Measurements from ENCODE around the gene ADAMTS6.

Gene ADAMTS6

GRCh38 chr5:65152131-65152530 lies 329.6 kb downstream of the ADAMTS6 start:
- Histone ChIP-seq H3K23ac (ENCODE audit: low read depth, low read length, poor library complexity) (no peak overlapping the region), H3K27ac (replicated peaks; ENCODE audit: low read length) (no peak overlapping the region), H3K4me2 (ENCODE audit: insufficient read depth, low read length, poor library complexity, severe bottlenecking) (no peak overlapping the region), H2BK120ac (ENCODE audit: low read depth, low read length) (no peak overlapping the region), H3K4ac (ENCODE audit: low read length) (no peak overlapping the region), H3K36me3 (replicated peaks in 1 of 2; ENCODE audit: control insufficient read depth in 2 of 2, insufficient read depth in 2 of 2, low read length in 2 of 2) (no peaks in the 10 kb centered on the region), H3K18ac (ENCODE audit: low read length) (no peak overlapping the region), H3K79me1 (ENCODE audit: low read depth, low read length) (no peaks in the 10 kb centered on the region), H3K9ac (ENCODE audit: low read depth, low read length, poor library complexity) (no peak overlapping the region), H2AK5ac (ENCODE audit: low read depth, low read length) (no peak overlapping the region), H2BK15ac (ENCODE audit: low read length) (no peak overlapping the region), H2AFZ (ENCODE audit: low read length) (no peak overlapping the region), H4K8ac (ENCODE audit: low read depth, low read length) (no peak overlapping the region), H2BK5ac (ENCODE audit: low read length) (no peak overlapping the region), H3K9me3 (replicated peaks in 1 of 2; ENCODE audit: control insufficient read depth in 2 of 2, insufficient read depth in 1 of 2, low read depth in 1 of 2, low read length in 2 of 2) (no peaks in the 10 kb centered on the region), H2BK12ac (ENCODE audit: low read length) (no peak overlapping the region), H4K91ac (ENCODE audit: low read depth, low read length, poor library complexity) (no peak overlapping the region), H3K14ac (ENCODE audit: low read length) (no peak overlapping the region), H3K4me1 (ENCODE audit: control insufficient read depth in 2 of 2, insufficient read depth in 1 of 2, low read depth in 1 of 2, low read length in 2 of 2) (no peaks in the 10 kb centered on the region), H3K27me3 (ENCODE audit: control insufficient read depth in 3 of 3, insufficient read depth in 3 of 3, low read depth in 1 of 3, low read length in 3 of 3) (no peaks in the 10 kb centered on the region), H3K4me3 (ENCODE audit: low read length in 2 of 2) (no peak overlapping the region)
- no peak for DNase-seq (ENCODE audit: low spot score)
- no CpG with 5 or more reads among the region's 2 CpGs for WGBS, 2 donors (ENCODE audit: extremely low coverage in 2 of 2, insufficient read length in 2 of 2, insufficient replicate concordance in 1 of 2)

GRCh38 chr5:65151614-65152013 lies 330.1 kb downstream of the ADAMTS6 start:
- no peak overlapping the region for H3K9ac ChIP-seq (ENCODE audit: low read depth, low read length, poor library complexity)
- H3K18ac ChIP-seq (ENCODE audit: low read length), result no peak overlapping the region
- H3K27ac ChIP-seq (replicated peaks; ENCODE audit: low read length), result no peak overlapping the region
- H2AK5ac ChIP-seq (ENCODE audit: low read depth, low read length), result no peak overlapping the region
- H3K36me3 ChIP-seq (replicated peaks in 1 of 2; ENCODE audit: control insufficient read depth in 2 of 2, insufficient read depth in 2 of 2, low read length in 2 of 2), result no peaks in the 10 kb centered on the region
- H2BK5ac ChIP-seq (ENCODE audit: low read length), result no peak overlapping the region
- H3K4me1 ChIP-seq (ENCODE audit: control insufficient read depth in 2 of 2, insufficient read depth in 1 of 2, low read depth in 1 of 2, low read length in 2 of 2), result no peaks in the 10 kb centered on the region
- H3K4me2 ChIP-seq (ENCODE audit: insufficient read depth, low read length, poor library complexity, severe bottlenecking), result no peak overlapping the region
- no CpG with 5 or more reads among the region's 5 CpGs for WGBS, 2 donors (ENCODE audit: extremely low coverage in 2 of 2, insufficient read length in 2 of 2, insufficient replicate concordance in 1 of 2)
- H3K23ac ChIP-seq (ENCODE audit: low read depth, low read length, poor library complexity), result no peak overlapping the region
- no peak overlapping the region for H2BK15ac ChIP-seq (ENCODE audit: low read length)
- no peaks in the 10 kb centered on the region for H3K79me1 ChIP-seq (ENCODE audit: low read depth, low read length)
- H3K4me3 ChIP-seq (ENCODE audit: low read length in 2 of 2), result no peak overlapping the region
- no peak overlapping the region for H4K8ac ChIP-seq (ENCODE audit: low read depth, low read length)
- no peak overlapping the region for H3K4ac ChIP-seq (ENCODE audit: low read length)
- H2BK12ac ChIP-seq (ENCODE audit: low read length), result no peak overlapping the region
- H3K9me3 ChIP-seq (replicated peaks in 1 of 2; ENCODE audit: control insufficient read depth in 2 of 2, insufficient read depth in 1 of 2, low read depth in 1 of 2, low read length in 2 of 2), result no peaks in the 10 kb centered on the region
- H4K91ac ChIP-seq (ENCODE audit: low read depth, low read length, poor library complexity), result no peak overlapping the region
- H2AFZ ChIP-seq (ENCODE audit: low read length), result no peak overlapping the region
- no peak overlapping the region for H2BK120ac ChIP-seq (ENCODE audit: low read depth, low read length)
- no peak overlapping the region for H3K14ac ChIP-seq (ENCODE audit: low read length)
- H3K27me3 ChIP-seq (ENCODE audit: control insufficient read depth in 3 of 3, insufficient read depth in 3 of 3, low read depth in 1 of 3, low read length in 3 of 3), result no peaks in the 10 kb centered on the region
- DNase-seq (ENCODE audit: low spot score), result no peak

GRCh38 chr5:65150599-65151304 lies 331.0 kb downstream of the ADAMTS6 start:
- H3K23ac ChIP-seq (ENCODE audit: low read depth, low read length, poor library complexity), result no peak overlapping the region
- H3K27ac ChIP-seq (replicated peaks; ENCODE audit: low read length), result no peak overlapping the region
- no peak overlapping the region for H3K9ac ChIP-seq (ENCODE audit: low read depth, low read length, poor library complexity)
- H2BK15ac ChIP-seq (ENCODE audit: low read length), result no peak overlapping the region
- H3K27me3 ChIP-seq (ENCODE audit: control insufficient read depth in 3 of 3, insufficient read depth in 3 of 3, low read depth in 1 of 3, low read length in 3 of 3), result no peaks in the 10 kb centered on the region
- H2AK5ac ChIP-seq (ENCODE audit: low read depth, low read length), result no peak overlapping the region
- no peak overlapping the region for H2BK12ac ChIP-seq (ENCODE audit: low read length)
- no peak overlapping the region for H3K18ac ChIP-seq (ENCODE audit: low read length)
- H3K9me3 ChIP-seq (replicated peaks in 1 of 2; ENCODE audit: control insufficient read depth in 2 of 2, insufficient read depth in 1 of 2, low read depth in 1 of 2, low read length in 2 of 2), result no peaks in the 10 kb centered on the region
- H3K14ac ChIP-seq (ENCODE audit: low read length), result no peak overlapping the region
- DNase-seq (ENCODE audit: low spot score), result no peak
- H2BK5ac ChIP-seq (ENCODE audit: low read length), result no peak overlapping the region
- no peaks in the 10 kb centered on the region for H3K4me1 ChIP-seq (ENCODE audit: control insufficient read depth in 2 of 2, insufficient read depth in 1 of 2, low read depth in 1 of 2, low read length in 2 of 2)
- no CpG with 5 or more reads among the region's 6 CpGs for WGBS, 2 donors (ENCODE audit: extremely low coverage in 2 of 2, insufficient read length in 2 of 2, insufficient replicate concordance in 1 of 2)
- H2BK120ac ChIP-seq (ENCODE audit: low read depth, low read length), result no peak overlapping the region
- H3K36me3 ChIP-seq (replicated peaks in 1 of 2; ENCODE audit: control insufficient read depth in 2 of 2, insufficient read depth in 2 of 2, low read length in 2 of 2), result no peaks in the 10 kb centered on the region
- H3K4ac ChIP-seq (ENCODE audit: low read length), result no peak overlapping the region
- no peak overlapping the region for H2AFZ ChIP-seq (ENCODE audit: low read length)
- no peak overlapping the region for H3K4me2 ChIP-seq (ENCODE audit: insufficient read depth, low read length, poor library complexity, severe bottlenecking)
- H3K4me3 ChIP-seq (ENCODE audit: low read length in 2 of 2), result no peak overlapping the region
- no peak overlapping the region for H4K8ac ChIP-seq (ENCODE audit: low read depth, low read length)
- no peaks in the 10 kb centered on the region for H3K79me1 ChIP-seq (ENCODE audit: low read depth, low read length)
- no peak overlapping the region for H4K91ac ChIP-seq (ENCODE audit: low read depth, low read length, poor library complexity)

- H3K4me2 ChIP-seq (ENCODE audit: insufficient read depth, low read length, poor library complexity, severe bottlenecking), result no peak overlapping the region
- no peak overlapping the region for H3K14ac ChIP-seq (ENCODE audit: low read length)
- no peak overlapping the region for H4K91ac ChIP-seq (ENCODE audit: low read depth, low read length, poor library complexity)
- H3K18ac ChIP-seq (ENCODE audit: low read length), result no peak overlapping the region
- no peak overlapping the region for H3K9ac ChIP-seq (ENCODE audit: low read depth, low read length, poor library complexity)
- H3K23ac ChIP-seq (ENCODE audit: low read depth, low read length, poor library complexity), result no peak overlapping the region
- no peak overlapping the region for H2BK15ac ChIP-seq (ENCODE audit: low read length)
- no peaks in the 10 kb centered on the region for H3K36me3 ChIP-seq (replicated peaks in 1 of 2; ENCODE audit: control insufficient read depth in 2 of 2, insufficient read depth in 2 of 2, low read length in 2 of 2)
- no peak overlapping the region for H3K27ac ChIP-seq (replicated peaks; ENCODE audit: low read length)
- no peaks in the 10 kb centered on the region for H3K27me3 ChIP-seq (ENCODE audit: control insufficient read depth in 3 of 3, insufficient read depth in 3 of 3, low read depth in 1 of 3, low read length in 3 of 3)
- no peak overlapping the region for H2AFZ ChIP-seq (ENCODE audit: low read length)
- H4K8ac ChIP-seq (ENCODE audit: low read depth, low read length), result no peak overlapping the region
- H2BK5ac ChIP-seq (ENCODE audit: low read length), result no peak overlapping the region
- H3K79me1 ChIP-seq (ENCODE audit: low read depth, low read length), result no peaks in the 10 kb centered on the region
- H3K9me3 ChIP-seq (replicated peaks in 1 of 2; ENCODE audit: control insufficient read depth in 2 of 2, insufficient read depth in 1 of 2, low read depth in 1 of 2, low read length in 2 of 2), result no peaks in the 10 kb centered on the region
- no peak overlapping the region for H2AK5ac ChIP-seq (ENCODE audit: low read depth, low read length)
- no peak overlapping the region for H3K4ac ChIP-seq (ENCODE audit: low read length)
- H3K4me3 ChIP-seq (ENCODE audit: low read length in 2 of 2), result no peak overlapping the region
- DNase-seq (ENCODE audit: low spot score), result no peak
- H2BK12ac ChIP-seq (ENCODE audit: low read length), result no peak overlapping the region
- no peaks in the 10 kb centered on the region for H3K4me1 ChIP-seq (ENCODE audit: control insufficient read depth in 2 of 2, insufficient read depth in 1 of 2, low read depth in 1 of 2, low read length in 2 of 2)
- WGBS, 2 donors (ENCODE audit: extremely low coverage in 2 of 2, insufficient read length in 2 of 2, insufficient replicate concordance in 1 of 2), result no CpG with 5 or more reads among the region's 2 CpGs
- no peak overlapping the region for H2BK120ac ChIP-seq (ENCODE audit: low read depth, low read length)
Observed at GRCh38 chr5:65149827-65150226, 331.9 kb downstream of the ADAMTS6 start.
